Fibroblast of lung (primary cell): Measurements from ENCODE around the gene AASS.

ENCODE experiments used
- EZH2 ChIP-seq: IDR thresholded peaks from 2 replicates; pipeline ENCODE4 v1.5.1; 2012; ENCODE audit warnings: low read length, control low read depth, mild to moderate bottlenecking; ENCODE audit errors: missing control alignments
- TF ChIP-seq, protein P1 (sequence below), 2 donors: IDR thresholded peaks in 1 of 2; conservative IDR thresholded peaks in 1 of 2; 1 replicate in 1 of 2; 2 replicates in 1 of 2; pipeline ENCODE4 v1.5.1; 2011 to 2012; ENCODE audit warnings: low read length in 2 of 2, control low read depth in 1 of 2, inconsistent platforms in 1 of 2, low read depth in 1 of 2, mild to moderate bottlenecking in 1 of 2

DNA sequence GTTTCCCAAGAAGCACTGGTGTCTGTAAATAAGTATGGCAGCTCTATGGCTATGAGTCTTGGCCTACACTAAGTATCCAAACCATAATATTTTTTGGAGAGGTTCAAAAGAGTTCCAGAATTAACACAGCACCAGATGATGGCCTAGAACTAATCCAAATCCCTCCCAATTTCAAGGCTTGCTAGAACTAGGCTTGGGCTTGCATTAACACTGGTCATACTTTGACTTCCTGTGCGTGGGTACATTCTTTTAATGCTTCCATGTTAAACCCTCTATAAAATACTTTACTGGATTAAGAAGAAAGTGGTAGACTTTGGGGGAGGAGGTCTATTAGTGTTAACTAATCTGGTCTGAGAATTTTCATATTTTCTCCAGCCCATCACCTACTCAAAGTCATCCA is 3.1 kb downstream of the AASS start:
- TF ChIP-seq, protein P1, sequence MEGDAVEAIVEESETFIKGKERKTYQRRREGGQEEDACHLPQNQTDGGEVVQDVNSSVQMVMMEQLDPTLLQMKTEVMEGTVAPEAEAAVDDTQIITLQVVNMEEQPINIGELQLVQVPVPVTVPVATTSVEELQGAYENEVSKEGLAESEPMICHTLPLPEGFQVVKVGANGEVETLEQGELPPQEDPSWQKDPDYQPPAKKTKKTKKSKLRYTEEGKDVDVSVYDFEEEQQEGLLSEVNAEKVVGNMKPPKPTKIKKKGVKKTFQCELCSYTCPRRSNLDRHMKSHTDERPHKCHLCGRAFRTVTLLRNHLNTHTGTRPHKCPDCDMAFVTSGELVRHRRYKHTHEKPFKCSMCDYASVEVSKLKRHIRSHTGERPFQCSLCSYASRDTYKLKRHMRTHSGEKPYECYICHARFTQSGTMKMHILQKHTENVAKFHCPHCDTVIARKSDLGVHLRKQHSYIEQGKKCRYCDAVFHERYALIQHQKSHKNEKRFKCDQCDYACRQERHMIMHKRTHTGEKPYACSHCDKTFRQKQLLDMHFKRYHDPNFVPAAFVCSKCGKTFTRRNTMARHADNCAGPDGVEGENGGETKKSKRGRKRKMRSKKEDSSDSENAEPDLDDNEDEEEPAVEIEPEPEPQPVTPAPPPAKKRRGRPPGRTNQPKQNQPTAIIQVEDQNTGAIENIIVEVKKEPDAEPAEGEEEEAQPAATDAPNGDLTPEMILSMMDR (conservative IDR thresholded peaks at IDR 0.05 in 1 of 2, IDR thresholded peaks at IDR 0.05 in 1 of 2; ENCODE audit: low read depth in 1 of 2, low read length in 2 of 2) = no peak
- TF ChIP-seq EZH2 = no peak
